Common myeloid progenitor, CD34-positive (primary cell): ENCODE data around the gene VPS26A.
A peak's percentile ranks its signal among the peaks of the same experiment; 100 is the strongest.

ENCODE experiments used
- CTCF ChIA-PET: fragments of 350-600 bp; sonication (Branson Sonifier 250); formaldehyde crosslinking; loops from one replicate; lab custom pipeline; 2021; ENCODE audit warnings: antibody characterized with exemption; lab: Charles Lee
- POLR2A ChIA-PET: fragments of 350-600 bp; sonication (Branson Sonifier 250); formaldehyde crosslinking; loops from one replicate; lab custom pipeline; 2021; ENCODE audit warnings: antibody characterized with exemption; lab: Charles Lee
- DNase-seq, 3 donors: peaks; one replicate each; pipeline versions ENCODE4 v3.0.0 to v3.0.0-alpha.2; 2013
- H3K27ac ChIP-seq, 2 experiments: 1 replicate in 1 of 2; 2 replicates in 1 of 2; pipeline ENCODE4 v1.7.0; 2013; ENCODE audit warnings: inconsistent platforms in 2 of 2, low read length in 2 of 2, mild to moderate bottlenecking in 2 of 2, low read depth in 1 of 2, moderate library complexity in 1 of 2; ENCODE audit not compliant: severe bottlenecking in 2 of 2, insufficient read depth in 1 of 2, poor library complexity in 1 of 2
- H3K27me3 ChIP-seq, 5 experiments: replicated peaks in 2 of 5; 1 replicate in 3 of 5; 2 replicates in 2 of 5; pipeline versions ENCODE4 v1.6.1 to v1.7.0; 2013; ENCODE audit warnings: low read length in 4 of 5, mild to moderate bottlenecking in 2 of 5, moderate library complexity in 2 of 5, inconsistent platforms in 1 of 5; ENCODE audit not compliant: insufficient read depth in 5 of 5, control insufficient read depth in 4 of 5
- H3K36me3 ChIP-seq, 4 experiments: 1 replicate in 2 of 4; 2 replicates in 2 of 4; pipeline versions ENCODE4 v1.6.1 to v1.7.0; 2013; ENCODE audit warnings: low read length in 3 of 4, control low read depth in 1 of 4, mild to moderate bottlenecking in 1 of 4; ENCODE audit not compliant: control insufficient read depth in 4 of 4, insufficient read depth in 4 of 4
- H3K4me1 ChIP-seq, 4 experiments: 1 replicate in 3 of 4; 2 replicates in 1 of 4; pipeline versions ENCODE4 v1.6.1 to v1.7.1; 2013; ENCODE audit warnings: low read length in 3 of 4, mild to moderate bottlenecking in 3 of 4, control low read depth in 1 of 4, inconsistent platforms in 1 of 4, moderate library complexity in 1 of 4; ENCODE audit not compliant: control insufficient read depth in 4 of 4, insufficient read depth in 4 of 4; ENCODE audit errors: control extremely low read depth in 1 of 4
- H3K4me3 ChIP-seq, 7 experiments: 1 replicate in 4 of 7; 2 replicates in 3 of 7; pipeline versions ENCODE4 v1.5.1 to v1.7.0; 2013; ENCODE audit warnings: mild to moderate bottlenecking in 7 of 7, low read length in 6 of 7, moderate library complexity in 6 of 7, inconsistent platforms in 2 of 7, low read depth in 2 of 7, control low read depth in 1 of 7; ENCODE audit not compliant: insufficient read depth in 4 of 7, control insufficient read depth in 1 of 7; ENCODE audit errors: extremely low read depth in 1 of 7
- H3K9me3 ChIP-seq, 5 experiments: 1 replicate in 4 of 5; 2 replicates in 1 of 5; pipeline versions ENCODE4 v1.6.1 to v1.7.1; 2013; ENCODE audit warnings: low read length in 4 of 5, mild to moderate bottlenecking in 2 of 5, inconsistent platforms in 1 of 5, low read depth in 1 of 5, moderate library complexity in 1 of 5; ENCODE audit not compliant: control insufficient read depth in 4 of 5, insufficient read depth in 2 of 5; ENCODE audit errors: control extremely low read depth in 1 of 5
- WGBS: methylation state at CpG from one replicate; pipeline ENCODE4 v1.1.5; 2013; ENCODE audit not compliant: insufficient coverage; 5-methylcytosine and 5-hydroxymethylcytosine counted together

The VPS26A gene

GRCh38 chr10:69202332-69202731, 78.4 kb downstream of the VPS26A start:
- POLR2A ChIA-PET, result no interaction called here

GRCh38 chr10:69208761-69209160, 84.8 kb downstream of the VPS26A start:
- H3K4me1 ChIP-seq, result no peaks in the 10 kb centered on the region
- CTCF ChIA-PET, result interaction anchor here (1.2 kb wide), 1 partner anchor 23 kb away, joined by 4 read pairs; no protein-coding TSS in a partner anchor
- no peak for DNase-seq
- H3K27ac ChIP-seq, result no peak overlapping the region
- 100% methylated on average over 1 of the region's 6 CpGs for WGBS
- H3K4me3 ChIP-seq, result no peak overlapping the region
- H3K36me3 ChIP-seq, result peaks cover 13 to 50% (median 34%) of the 10 kb centered on the region in 4 experiments
- POLR2A ChIA-PET, result no interaction called here
- no peaks in the 10 kb centered on the region for H3K27me3 ChIP-seq
- peaks cover 0 to under 1% (median 0%) of the 10 kb centered on the region in 5 experiments for H3K9me3 ChIP-seq

More at GRCh38 chr10:69202332-69202731, 78.4 kb downstream of the VPS26A start:
- H3K4me3 ChIP-seq, result no peak overlapping the region
- peaks cover 20 to 63% (median 41%) of the 10 kb centered on the region in 4 experiments for H3K36me3 ChIP-seq
- CTCF ChIA-PET, result no interaction called here
- peak in 2 of 3 donors; percentile 7 to 15 for DNase-seq
- no peak overlapping the region for H3K27ac ChIP-seq
- no peaks in the 10 kb centered on the region for H3K27me3 ChIP-seq
- H3K4me1 ChIP-seq, result no peaks in the 10 kb centered on the region
- H3K9me3 ChIP-seq, result no peaks in the 10 kb centered on the region
- no CpG with 5 or more reads among the region's 1 CpG for WGBS

- DNase-seq, result no peak
- Histone ChIP-seq H3K4me1 (peaks cover 0 to 6% (median 0%) of the 10 kb centered on the region in 4 experiments), H3K27me3 (peaks cover 0 to 4% (median 0%) of the 10 kb centered on the region in 5 experiments), H3K9me3 (peaks cover 0 to 8% (median 2%) of the 10 kb centered on the region in 5 experiments), H3K27ac (no peak overlapping the region), H3K4me3 (no peak overlapping the region), H3K36me3 (peaks cover 11 to 42% (median 31%) of the 10 kb centered on the region in 4 experiments)
- ChIA-PET CTCF (interaction anchor here (0.8 kb wide), 1 partner anchor 206 kb away, joined by 3 read pairs; no protein-coding TSS in a partner anchor), POLR2A (no interaction called here)
- 80% methylated on average over 1 of the region's 3 CpGs for WGBS
Observed at GRCh38 chr10:69209787-69210484, 86.0 kb downstream of the VPS26A start.

DNA sequence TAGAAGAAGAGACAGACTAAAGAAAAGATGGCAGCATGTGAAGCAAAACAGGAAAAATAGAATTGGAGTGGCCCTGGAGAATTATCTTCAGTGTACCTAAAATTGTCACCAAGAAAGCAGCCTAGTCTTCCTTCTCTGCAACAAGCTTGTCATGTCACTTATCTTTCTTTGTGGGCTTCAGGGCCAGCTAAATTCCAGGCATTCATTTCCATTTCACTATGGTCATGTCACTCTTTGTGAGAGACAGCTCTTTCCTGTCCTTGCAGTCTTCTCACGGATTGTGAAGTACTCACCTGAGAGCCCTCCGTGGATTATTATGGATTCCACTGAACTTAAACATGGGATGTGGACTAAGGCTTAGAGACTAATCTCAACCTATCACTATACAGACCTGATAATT, 87.1 kb downstream of the VPS26A start:
- 37% methylated on average over 2 of the region's 2 CpGs for WGBS
- Histone ChIP-seq H3K27ac (no peak overlapping the region), H3K36me3 (peaks cover 11 to 33% (median 24%) of the 10 kb centered on the region in 4 experiments), H3K27me3 (peaks cover 0 to 6% (median 0%) of the 10 kb centered on the region in 5 experiments), H3K4me3 (no peak overlapping the region), H3K4me1 (peaks cover 0 to 18% (median 6%) of the 10 kb centered on the region in 4 experiments), H3K9me3 (peaks cover 0 to 8% (median 2%) of the 10 kb centered on the region in 5 experiments)
- CTCF ChIA-PET, result interaction anchor here (0.8 to 1.5 kb wide), 2 partner anchors 58 to 207 kb away, joined by 3 read pairs; no protein-coding TSS in a partner anchor
- POLR2A ChIA-PET, result interaction anchor here (0.6 kb wide), 1 partner anchor 111 kb away, joined by 3 read pairs; no protein-coding TSS in a partner anchor
- no peak for DNase-seq

GRCh38 chr10:69211524-69211923, 87.5 kb downstream of the VPS26A start:
- Histone ChIP-seq H3K4me3 (no peak overlapping the region), H3K4me1 (peaks cover 0 to 19% (median 6%) of the 10 kb centered on the region in 4 experiments), H3K9me3 (peaks cover 0 to 8% (median 2%) of the 10 kb centered on the region in 5 experiments), H3K36me3 (peaks cover 11 to 29% (median 21%) of the 10 kb centered on the region in 4 experiments), H3K27me3 (peaks cover 0 to 8% (median 0%) of the 10 kb centered on the region in 5 experiments), H3K27ac (no peak overlapping the region)
- 100% methylated on average over 3 of the region's 3 CpGs for WGBS
- ChIA-PET CTCF (interaction anchor here (0.5 to 1.5 kb wide), 3 partner anchors 11 to 429 kb away, joined by 3 to 4 read pairs (median 3); no protein-coding TSS in a partner anchor), POLR2A (interaction anchor here (0.6 kb wide), 1 partner anchor 111 kb away, joined by 3 read pairs; no protein-coding TSS in a partner anchor)
- DNase-seq, result no peak

DNA sequence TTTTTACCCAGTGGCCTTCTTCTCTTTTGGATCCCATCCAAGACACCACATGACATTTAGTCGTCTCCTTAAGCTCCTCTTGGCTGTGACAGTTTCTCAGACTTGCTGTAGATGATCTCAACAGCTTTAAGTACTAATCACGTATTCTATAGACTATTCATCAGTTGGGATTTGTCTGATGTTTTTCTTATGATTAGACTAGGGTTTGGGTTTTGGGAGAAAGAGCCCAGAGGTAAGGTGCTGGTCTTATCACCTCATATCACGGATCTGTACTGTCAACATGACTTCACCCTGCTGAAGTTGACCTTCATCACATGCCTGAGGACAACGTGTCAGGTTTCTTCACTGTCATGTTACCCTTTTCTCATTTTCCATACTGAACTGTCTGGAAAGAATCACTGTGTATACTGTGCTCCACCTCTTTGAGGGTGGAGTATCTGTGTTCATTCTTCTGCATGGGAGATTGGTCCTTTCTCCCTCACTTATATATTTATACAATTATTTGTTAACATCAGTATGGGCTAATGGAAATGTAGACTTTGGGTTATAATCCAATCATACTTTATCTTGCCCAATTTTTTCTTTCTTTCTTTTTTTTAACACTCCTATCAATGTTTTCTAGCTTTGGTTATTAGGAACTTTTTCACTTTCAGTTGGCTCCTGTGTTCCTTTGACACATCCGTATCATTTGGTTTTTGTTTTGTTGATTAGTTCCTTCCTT, 89.8 kb downstream of the VPS26A start:
- peaks cover 0 to 10% (median 0%) of the 10 kb centered on the region in 5 experiments for H3K27me3 ChIP-seq
- DNase-seq, result peak in 2 of 3 donors; percentile 12 to 13
- POLR2A ChIA-PET, result interaction anchor here (0.5 kb wide), 1 partner anchor 23 kb away, joined by 4 read pairs; no protein-coding TSS in a partner anchor
- H3K9me3 ChIP-seq, result peaks cover 0 to 8% (median 2%) of the 10 kb centered on the region in 5 experiments
- H3K27ac ChIP-seq, result no peak overlapping the region
- H3K4me3 ChIP-seq, result no peak overlapping the region
- H3K36me3 ChIP-seq, result peaks cover under 1 to 10% (median 4%) of the 10 kb centered on the region in 4 experiments
- WGBS, result 100% methylated on average over 1 of the region's 5 CpGs
- CTCF ChIA-PET, result interaction anchor here (0.6 to 1.8 kb wide), 4 partner anchors 9 to 922 kb away, joined by 3 to 4 read pairs (median 3); no protein-coding TSS in a partner anchor
- peaks cover 0 to 19% (median 6%) of the 10 kb centered on the region in 4 experiments for H3K4me1 ChIP-seq
